Ovary (tissue), 3 donors: ENCODE data around the gene PDE3B.

ENCODE experiments used
- EP300 ChIP-seq: sonication (generic); formaldehyde crosslinking; IDR thresholded peaks from one replicate; pipeline ENCODE4 v1.6.1; 2017; ENCODE audit warnings: antibody characterized with exemption
- POLR2A ChIP-seq: fragments of 450-650 bp; IDR thresholded peaks from one replicate; pipeline ENCODE4 v1.6.1; 2017; ENCODE audit warnings: antibody characterized with exemption, mild to moderate bottlenecking, moderate library complexity
- TF ChIP-seq, protein P1 (sequence below), 3 donors: fragments of 450-650 bp in 2 of 3; fragments of 200-600 bp in 1 of 3; IDR thresholded peaks; one replicate each; pipeline versions ENCODE4 v1.5.1 to v1.8.0; 2016 to 2022; ENCODE audit warnings: antibody characterized with exemption in 3 of 3, mild to moderate bottlenecking in 1 of 3
- donor health status: DM: no; HTN: no; CAD: no.

DNA sequence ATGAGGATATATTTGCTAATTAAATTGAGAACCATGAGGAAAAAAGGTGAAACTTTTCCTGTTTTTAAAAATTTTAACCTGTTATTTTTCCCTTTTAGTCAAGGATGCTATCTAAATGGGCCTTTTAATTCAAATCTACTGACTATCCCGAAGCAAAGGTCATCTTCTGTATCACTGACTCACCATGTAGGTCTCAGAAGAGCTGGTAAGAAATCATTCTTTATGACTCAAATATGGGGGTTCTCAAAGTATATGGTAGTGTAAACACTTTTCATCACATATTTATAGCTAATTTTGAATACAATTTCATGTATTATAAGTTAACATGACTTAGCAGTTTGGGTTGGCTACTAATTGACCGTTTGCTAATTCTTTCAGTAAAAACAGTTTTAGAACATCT is 160.2 kb downstream of the PDE3B start:
- TF ChIP-seq, protein P1, sequence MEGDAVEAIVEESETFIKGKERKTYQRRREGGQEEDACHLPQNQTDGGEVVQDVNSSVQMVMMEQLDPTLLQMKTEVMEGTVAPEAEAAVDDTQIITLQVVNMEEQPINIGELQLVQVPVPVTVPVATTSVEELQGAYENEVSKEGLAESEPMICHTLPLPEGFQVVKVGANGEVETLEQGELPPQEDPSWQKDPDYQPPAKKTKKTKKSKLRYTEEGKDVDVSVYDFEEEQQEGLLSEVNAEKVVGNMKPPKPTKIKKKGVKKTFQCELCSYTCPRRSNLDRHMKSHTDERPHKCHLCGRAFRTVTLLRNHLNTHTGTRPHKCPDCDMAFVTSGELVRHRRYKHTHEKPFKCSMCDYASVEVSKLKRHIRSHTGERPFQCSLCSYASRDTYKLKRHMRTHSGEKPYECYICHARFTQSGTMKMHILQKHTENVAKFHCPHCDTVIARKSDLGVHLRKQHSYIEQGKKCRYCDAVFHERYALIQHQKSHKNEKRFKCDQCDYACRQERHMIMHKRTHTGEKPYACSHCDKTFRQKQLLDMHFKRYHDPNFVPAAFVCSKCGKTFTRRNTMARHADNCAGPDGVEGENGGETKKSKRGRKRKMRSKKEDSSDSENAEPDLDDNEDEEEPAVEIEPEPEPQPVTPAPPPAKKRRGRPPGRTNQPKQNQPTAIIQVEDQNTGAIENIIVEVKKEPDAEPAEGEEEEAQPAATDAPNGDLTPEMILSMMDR (IDR thresholded peaks at IDR 0.05), result no peak
- TF ChIP-seq EP300, result no peak
- no peak for TF ChIP-seq POLR2A
